ENCODE data around the gene MAP3K12. TPM values are rescaled to one million over a fixed set of nuclear protein-coding genes. Genes with fewer than 3 reads are reported as not detected.
A peak's percentile ranks its signal among the peaks of the same experiment; 100 is the strongest.

Gene MAP3K12
- total and polyA plus RNA-seq, 2 donors (not counting 1 experiment from before 2014, with no cell fraction given), result 31.6 to 40.8 TPM

DNA sequence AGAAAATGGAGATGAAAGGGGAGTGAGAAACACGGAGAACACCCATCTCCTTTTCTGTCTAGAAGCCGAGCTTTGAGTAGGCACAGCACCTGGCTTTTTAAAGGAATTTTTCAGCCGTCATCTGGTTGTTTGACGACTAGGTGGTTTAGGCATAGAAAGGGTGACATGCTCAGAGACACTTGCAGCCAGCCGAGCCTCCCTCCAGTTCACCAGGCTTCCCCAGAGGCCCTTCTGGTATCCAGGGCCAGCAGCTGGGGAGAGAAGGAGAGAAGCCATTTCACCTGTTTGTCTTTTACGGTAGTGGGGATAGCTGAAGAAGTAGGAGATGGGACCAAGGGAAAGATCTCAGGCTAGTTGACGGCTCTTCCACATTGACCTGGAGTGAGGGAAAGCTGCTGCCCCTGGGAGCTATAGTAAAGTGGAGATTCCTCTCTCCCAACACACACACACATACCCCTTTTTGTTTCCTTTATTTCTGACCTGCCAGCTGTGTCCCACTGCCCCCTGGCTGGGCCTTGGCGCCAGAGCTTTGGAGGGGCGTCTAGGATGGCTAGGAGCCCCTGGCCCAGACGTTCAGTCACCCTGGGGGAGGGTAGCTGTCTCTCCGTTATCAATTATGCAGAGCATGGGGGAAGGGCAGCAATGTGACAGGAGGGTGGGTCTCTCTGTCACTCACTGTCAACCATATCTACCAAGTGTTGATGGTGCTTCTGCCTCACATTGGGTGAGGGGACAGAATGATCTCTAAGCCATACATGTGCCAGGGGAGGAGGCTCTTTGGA, 5.5 kb downstream of the MAP3K12 start:
- no peaks in the 10 kb centered on the region for H3K27me3 ChIP-seq (ENCODE audit: control insufficient read depth, insufficient read depth, low read length)
- H3K9ac ChIP-seq (ENCODE audit: insufficient read depth, low read length), result no peak overlapping the region
- H2AFZ ChIP-seq (ENCODE audit: low read length), result no peak overlapping the region
- peak overlapping the region in 2 of 4 experiments; percentile 51 to 58 for H3K4me3 ChIP-seq (replicated peaks in 1 of 4; ENCODE audit: control extremely low read depth in 1 of 4, insufficient read depth in 1 of 4, low read depth in 3 of 4, low read length in 4 of 4)
- no peak for DNase-seq (ENCODE audit: low read depth in 2 of 2)
- peak overlapping the region; percentile 83 for H3K4me2 ChIP-seq (ENCODE audit: extremely low read depth, insufficient read depth, low read length)
- H3K4me1 ChIP-seq (ENCODE audit: control insufficient read depth, extremely low read depth, insufficient read depth, low read length), result peaks cover 23% of the 10 kb centered on the region
- H4K20me1 ChIP-seq (ENCODE audit: control insufficient read depth, extremely low read depth, insufficient read depth, low read length), result no peaks in the 10 kb centered on the region
- TF ChIP-seq EZH2 (IDR thresholded peaks at IDR 0.05; ENCODE audit: low read length, missing control alignments), result no peak
- TF ChIP-seq, protein P1, sequence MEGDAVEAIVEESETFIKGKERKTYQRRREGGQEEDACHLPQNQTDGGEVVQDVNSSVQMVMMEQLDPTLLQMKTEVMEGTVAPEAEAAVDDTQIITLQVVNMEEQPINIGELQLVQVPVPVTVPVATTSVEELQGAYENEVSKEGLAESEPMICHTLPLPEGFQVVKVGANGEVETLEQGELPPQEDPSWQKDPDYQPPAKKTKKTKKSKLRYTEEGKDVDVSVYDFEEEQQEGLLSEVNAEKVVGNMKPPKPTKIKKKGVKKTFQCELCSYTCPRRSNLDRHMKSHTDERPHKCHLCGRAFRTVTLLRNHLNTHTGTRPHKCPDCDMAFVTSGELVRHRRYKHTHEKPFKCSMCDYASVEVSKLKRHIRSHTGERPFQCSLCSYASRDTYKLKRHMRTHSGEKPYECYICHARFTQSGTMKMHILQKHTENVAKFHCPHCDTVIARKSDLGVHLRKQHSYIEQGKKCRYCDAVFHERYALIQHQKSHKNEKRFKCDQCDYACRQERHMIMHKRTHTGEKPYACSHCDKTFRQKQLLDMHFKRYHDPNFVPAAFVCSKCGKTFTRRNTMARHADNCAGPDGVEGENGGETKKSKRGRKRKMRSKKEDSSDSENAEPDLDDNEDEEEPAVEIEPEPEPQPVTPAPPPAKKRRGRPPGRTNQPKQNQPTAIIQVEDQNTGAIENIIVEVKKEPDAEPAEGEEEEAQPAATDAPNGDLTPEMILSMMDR (conservative IDR thresholded peaks at IDR 0.05 in 1 of 2, IDR thresholded peaks at IDR 0.05 in 1 of 2; ENCODE audit: low read depth in 1 of 2, low read length in 2 of 2), result no peak
- H3K27ac ChIP-seq (ENCODE audit: insufficient read depth, low read length), result peak overlapping the region; percentile 71
- peaks cover 33% of the 10 kb centered on the region for H3K79me2 ChIP-seq (ENCODE audit: control insufficient read depth, insufficient read depth, low read length)
- H3K9me3 ChIP-seq (ENCODE audit: control insufficient read depth, insufficient read depth, low read depth, low read length), result no peaks in the 10 kb centered on the region
- H3K36me3 ChIP-seq (ENCODE audit: control insufficient read depth, insufficient read depth, low read length), result peaks cover 4% of the 10 kb centered on the region

DNA sequence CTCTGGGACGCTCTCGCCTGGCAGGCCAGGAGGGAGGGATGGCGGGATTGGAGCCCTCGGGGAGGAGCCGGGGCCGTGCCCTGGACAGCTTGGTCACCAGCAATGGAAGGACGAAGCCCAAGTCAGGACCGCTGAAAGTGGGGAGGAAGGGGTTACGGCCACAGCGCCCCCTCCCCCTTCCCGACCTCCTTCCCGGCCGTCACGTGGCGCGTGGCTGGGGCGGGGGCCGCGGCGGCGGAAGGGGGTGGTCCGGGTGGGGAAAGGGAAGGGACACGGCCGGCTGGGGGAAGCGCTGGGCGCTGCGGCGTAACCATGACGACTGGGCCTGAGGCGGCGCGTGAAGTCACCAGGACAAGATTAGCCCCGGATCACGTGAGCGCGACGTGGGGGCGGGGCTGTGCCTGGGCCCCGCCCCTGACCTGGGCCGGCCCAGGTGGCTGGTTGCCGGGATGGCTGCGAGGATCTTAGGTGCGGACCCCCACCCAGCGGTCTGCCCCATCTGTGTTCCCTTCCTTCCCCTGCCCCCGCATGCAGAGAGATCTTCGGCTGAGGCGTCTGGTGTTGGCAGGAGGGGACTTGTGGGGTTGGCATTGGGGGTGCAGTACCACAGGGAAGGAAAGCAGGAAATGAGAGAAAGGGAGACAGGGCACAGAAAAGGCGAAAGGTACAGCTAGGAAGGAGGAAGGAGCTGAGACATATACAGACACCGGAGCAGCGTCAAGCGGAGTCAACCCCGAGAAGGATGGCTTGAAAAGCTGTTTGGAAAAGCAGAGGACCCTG, 6.2 kb downstream of the MAP3K12 start:
- TF ChIP-seq, protein P1 (conservative IDR thresholded peaks at IDR 0.05 in 1 of 2, IDR thresholded peaks at IDR 0.05 in 1 of 2; ENCODE audit: low read depth in 1 of 2, low read length in 2 of 2), result no peak
- TF ChIP-seq EZH2 (IDR thresholded peaks at IDR 0.05; ENCODE audit: low read length, missing control alignments), result no peak
- peaks cover 4% of the 10 kb centered on the region for H3K36me3 ChIP-seq (ENCODE audit: control insufficient read depth, insufficient read depth, low read length)
- peak; percentile 87 to 89 for DNase-seq (ENCODE audit: low read depth in 2 of 2)
- peak overlapping the region; percentile 64 for H2AFZ ChIP-seq (ENCODE audit: low read length)
- peak overlapping the region; percentile 87 for H3K4me2 ChIP-seq (ENCODE audit: extremely low read depth, insufficient read depth, low read length)
- H3K27me3 ChIP-seq (ENCODE audit: control insufficient read depth, insufficient read depth, low read length), result no peaks in the 10 kb centered on the region
- peaks cover 23% of the 10 kb centered on the region for H3K4me1 ChIP-seq (ENCODE audit: control insufficient read depth, extremely low read depth, insufficient read depth, low read length)
- H3K27ac ChIP-seq (ENCODE audit: insufficient read depth, low read length), result peak overlapping the region; percentile 80
- no peaks in the 10 kb centered on the region for H4K20me1 ChIP-seq (ENCODE audit: control insufficient read depth, extremely low read depth, insufficient read depth, low read length)
- H3K9me3 ChIP-seq (ENCODE audit: control insufficient read depth, insufficient read depth, low read depth, low read length), result no peaks in the 10 kb centered on the region
- H3K9ac ChIP-seq (ENCODE audit: insufficient read depth, low read length), result peak overlapping the region; percentile 55
- peak overlapping the region; percentile 38 to 70 (median 50) for H3K4me3 ChIP-seq (replicated peaks in 1 of 4; ENCODE audit: control extremely low read depth in 1 of 4, insufficient read depth in 1 of 4, low read depth in 3 of 4, low read length in 4 of 4)
- H3K79me2 ChIP-seq (ENCODE audit: control insufficient read depth, insufficient read depth, low read length), result peaks cover 26% of the 10 kb centered on the region

DNA sequence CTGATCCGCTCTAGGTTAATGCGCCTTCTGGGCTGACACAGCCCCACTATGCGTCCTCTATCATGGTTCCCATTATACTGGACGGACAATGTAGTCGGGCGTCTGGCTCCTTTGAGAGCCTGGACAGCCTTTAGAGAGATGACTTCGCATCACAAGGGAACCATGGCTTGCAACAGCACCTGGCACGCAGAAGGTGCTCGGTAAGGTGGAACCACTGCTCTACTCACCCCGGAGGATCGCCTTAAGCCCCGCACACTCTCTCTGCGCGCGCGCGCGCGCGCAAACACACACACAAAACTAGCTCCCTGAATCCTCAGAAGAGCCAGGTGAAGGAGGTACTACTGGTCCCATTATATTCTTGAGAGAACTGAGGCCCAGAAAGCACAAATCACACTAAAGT, 7.1 kb downstream of the MAP3K12 start:
- TF ChIP-seq EZH2 (IDR thresholded peaks at IDR 0.05; ENCODE audit: low read length, missing control alignments), result no peak
- TF ChIP-seq, protein P1 (conservative IDR thresholded peaks at IDR 0.05 in 1 of 2, IDR thresholded peaks at IDR 0.05 in 1 of 2; ENCODE audit: low read depth in 1 of 2, low read length in 2 of 2), result no peak
- Histone ChIP-seq H2AFZ (ENCODE audit: low read length) (no peak overlapping the region), H3K36me3 (ENCODE audit: control insufficient read depth, insufficient read depth, low read length) (peaks cover 2% of the 10 kb centered on the region), H4K20me1 (ENCODE audit: control insufficient read depth, extremely low read depth, insufficient read depth, low read length) (no peaks in the 10 kb centered on the region), H3K9me3 (ENCODE audit: control insufficient read depth, insufficient read depth, low read depth, low read length) (no peaks in the 10 kb centered on the region), H3K27ac (ENCODE audit: insufficient read depth, low read length) (peak overlapping the region; percentile 80), H3K27me3 (ENCODE audit: control insufficient read depth, insufficient read depth, low read length) (no peaks in the 10 kb centered on the region), H3K4me2 (ENCODE audit: extremely low read depth, insufficient read depth, low read length) (peak overlapping the region; percentile 91), H3K4me3 (replicated peaks in 1 of 4; ENCODE audit: control extremely low read depth in 1 of 4, insufficient read depth in 1 of 4, low read depth in 3 of 4, low read length in 4 of 4) (peak overlapping the region in 3 of 4 experiments; percentile 36 to 70 (median 58)), H3K4me1 (ENCODE audit: control insufficient read depth, extremely low read depth, insufficient read depth, low read length) (peaks cover 20% of the 10 kb centered on the region), H3K9ac (ENCODE audit: insufficient read depth, low read length) (no peak overlapping the region), H3K79me2 (ENCODE audit: control insufficient read depth, insufficient read depth, low read length) (peaks cover 18% of the 10 kb centered on the region)
- no peak for DNase-seq (ENCODE audit: low read depth in 2 of 2)

Measured in fibroblast of lung (primary cell).